A673 (cell line): Measurements from ENCODE around the gene ARL10.

Source experiments
- EZH2 ChIP-seq: fragments of 200-600 bp; sonication (generic); IDR thresholded peaks from 2 replicates; pipeline ENCODE4 v1.6.1; 2017; ENCODE audit warnings: borderline replicate concordance, low read depth, mild to moderate bottlenecking, mixed read lengths, antibody characterized with exemption, low read length; ENCODE audit not compliant: poor library complexity, severe bottlenecking
- TF ChIP-seq, protein P1 (sequence below): fragments of 300-800, 200-600 bp; sonication (generic); conservative IDR thresholded peaks from 2 replicates; pipeline ENCODE4 v1.5.1; 2017; ENCODE audit warnings: low read depth, mild to moderate bottlenecking, antibody characterized with exemption, low read length, moderate library complexity, mixed read lengths

DNA sequence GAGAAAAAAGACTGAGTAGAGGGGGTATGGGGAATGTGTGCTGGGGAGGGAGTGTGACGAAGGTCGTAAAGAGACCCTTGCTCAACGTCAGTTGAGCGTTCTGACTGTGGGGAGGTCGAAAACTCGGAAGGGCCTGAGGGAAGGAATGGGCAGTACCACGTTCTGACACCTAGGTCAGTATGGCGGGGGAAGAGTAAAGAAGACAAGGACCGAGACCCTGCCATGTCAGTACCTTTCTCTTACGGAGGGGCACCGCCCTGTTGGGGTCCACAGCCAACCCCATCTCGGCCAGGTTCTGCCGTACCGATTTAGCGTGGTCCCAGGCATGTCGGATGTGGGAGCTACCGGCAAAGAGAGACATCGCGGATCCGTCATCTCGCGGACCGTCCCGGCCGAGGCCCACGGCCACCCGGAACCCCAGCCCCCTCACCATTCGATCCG, 22.7 kb downstream of the ARL10 start:
- TF ChIP-seq, protein P1, sequence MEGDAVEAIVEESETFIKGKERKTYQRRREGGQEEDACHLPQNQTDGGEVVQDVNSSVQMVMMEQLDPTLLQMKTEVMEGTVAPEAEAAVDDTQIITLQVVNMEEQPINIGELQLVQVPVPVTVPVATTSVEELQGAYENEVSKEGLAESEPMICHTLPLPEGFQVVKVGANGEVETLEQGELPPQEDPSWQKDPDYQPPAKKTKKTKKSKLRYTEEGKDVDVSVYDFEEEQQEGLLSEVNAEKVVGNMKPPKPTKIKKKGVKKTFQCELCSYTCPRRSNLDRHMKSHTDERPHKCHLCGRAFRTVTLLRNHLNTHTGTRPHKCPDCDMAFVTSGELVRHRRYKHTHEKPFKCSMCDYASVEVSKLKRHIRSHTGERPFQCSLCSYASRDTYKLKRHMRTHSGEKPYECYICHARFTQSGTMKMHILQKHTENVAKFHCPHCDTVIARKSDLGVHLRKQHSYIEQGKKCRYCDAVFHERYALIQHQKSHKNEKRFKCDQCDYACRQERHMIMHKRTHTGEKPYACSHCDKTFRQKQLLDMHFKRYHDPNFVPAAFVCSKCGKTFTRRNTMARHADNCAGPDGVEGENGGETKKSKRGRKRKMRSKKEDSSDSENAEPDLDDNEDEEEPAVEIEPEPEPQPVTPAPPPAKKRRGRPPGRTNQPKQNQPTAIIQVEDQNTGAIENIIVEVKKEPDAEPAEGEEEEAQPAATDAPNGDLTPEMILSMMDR = no peak
- no peak for TF ChIP-seq EZH2
